K562 treated with DMSO at 1 percent for 12 hours (cell line): ENCODE results near the gene RNF215. TPM values are rescaled to one million over a fixed set of nuclear protein-coding genes. Genes with fewer than 3 reads are reported as not detected.

ENCODE experiments used
- total RNA-seq: library from RNA; unstranded; fragments of 300-600 nt; gene quantifications from 2 replicates; pipeline ENCODE4 v1.2.3, GENCODE V29; 2022; ENCODE audit not compliant: insufficient read depth

RNF215 gene
- total RNA-seq: 3.4 and 7.5 TPM in 2 replicates

GRCh38 chr22:30386960-30387827 is at the start of gene RNF215:
TSS of gene RNF215 (minus strand) at chr22:30387411. CDS start at chr22:30387313, 98 bp downstream.

GRCh38 chr22:30425616-30426387 is 38.6 kb upstream of the RNF215 start, which contains the start of gene MTFP1:
TSS of gene MTFP1 (plus strand) at chr22:30425768. CDS start at chr22:30425880, 112 bp downstream.

GRCh38 chr22:30396871-30397655 is 9.9 kb upstream of the RNF215 start, which contains the start of gene SEC14L2:
TSS of gene SEC14L2 (plus strand) at chr22:30397018. CDS start at chr22:30397117, 99 bp downstream.

GRCh38 chr22:30356449-30357235 is 30.6 kb downstream of the RNF215 start, which contains the start of the genes CCDC157 and SF3A1:
TSS of gene CCDC157 (plus strand) at chr22:30357007. CDS start at chr22:30366001, 8,994 bp downstream.
TSS of gene SF3A1 (minus strand) at chr22:30356894. CDS start at chr22:30356792, 102 bp downstream.

Other genes starting within 250 kb of the RNF215 start
- gene LIF, start 140.7 kb downstream of the RNF215 start, total RNA-seq: not detected in 2 replicates
- not detected in 2 replicates for gene OSM, start 120.6 kb downstream of the RNF215 start, total RNA-seq
- 1.9 and 4.7 TPM in 2 replicates for gene CASTOR1, start 97.9 kb downstream of the RNF215 start, total RNA-seq
- gene TBC1D10A, start 60.5 kb downstream of the RNF215 start, total RNA-seq: 14.7 and 19.6 TPM in 2 replicates
- gene SF3A1, start 30.5 kb downstream of the RNF215 start, total RNA-seq: 26.8 and 65.5 TPM in 2 replicates
- gene CCDC157, start 30.4 kb downstream of the RNF215 start, total RNA-seq: 1.8 and 2.8 TPM in 2 replicates
- 0.19 TPM in 1 of 2 replicates, not detected in the other for gene SEC14L2, start 9.6 kb upstream of the RNF215 start, total RNA-seq
- 35.8 and 45.6 TPM in 2 replicates for gene MTFP1, start 38.4 kb upstream of the RNF215 start, total RNA-seq
- not detected in 2 replicates for gene SEC14L3, start 84.6 kb upstream of the RNF215 start, total RNA-seq
- not detected in 2 replicates for gene SEC14L4, start 118.3 kb upstream of the RNF215 start, total RNA-seq
- 0.53 and 1.8 TPM in 2 replicates for gene SEC14L6, start 159.3 kb upstream of the RNF215 start, total RNA-seq
- 4.3 and 8.9 TPM in 2 replicates for gene GAL3ST1, start 187.3 kb upstream of the RNF215 start, total RNA-seq
- gene PES1, start 204.5 kb upstream of the RNF215 start, total RNA-seq: 31.6 and 45.9 TPM in 2 replicates
- 3.8 and 4.0 TPM in 2 replicates for gene TCN2, start 219.8 kb upstream of the RNF215 start, total RNA-seq
- gene SLC35E4, start 248.4 kb upstream of the RNF215 start, total RNA-seq: 3.0 and 4.0 TPM in 2 replicates